ENCODE results near the gene BNIP3. TPM values are rescaled to one million over a fixed set of nuclear protein-coding genes. Genes with fewer than 3 reads are reported as not detected.

The BNIP3 gene
- total and polyA plus RNA-seq, 2 of the 8 experiments (the other 6 are each of a cell fraction or from before 2014, with no cell fraction given): 25.8 to 58.9 TPM

GRCh38 chr10:131925011-131925649 is 56.6 kb downstream of the BNIP3 start:
- Histone ChIP-seq H2BK5ac (ENCODE audit: low read depth, low read length) (no peak overlapping the region), H3K4ac (replicated peaks; ENCODE audit: insufficient read length, low read depth, low read length) (no peak overlapping the region), H3K18ac (ENCODE audit: extremely low read depth, low read length) (no peak overlapping the region), H3K9me3 (ENCODE audit: insufficient read depth in 2 of 2, low read depth in 1 of 2, low read length in 1 of 2) (no peaks in the 10 kb centered on the region), H2BK20ac (ENCODE audit: low read length) (no peak overlapping the region), H3K79me1 (ENCODE audit: low read depth, low read length) (peaks cover 22% of the 10 kb centered on the region), H3K23ac (ENCODE audit: insufficient read length) (no peak overlapping the region), H3K4me2 (ENCODE audit: insufficient read depth in 1 of 2, low read depth in 2 of 2, low read length in 2 of 2) (no peak overlapping the region), H2AK5ac (ENCODE audit: low read depth, low read length) (no peak overlapping the region), H3K27me3 (replicated peaks in 1 of 4; ENCODE audit: control insufficient read depth in 3 of 4, extremely low read depth in 1 of 4, insufficient read depth in 3 of 4, low read length in 3 of 4) (no peaks in the 10 kb centered on the region), H3K4me3 (ENCODE audit: extremely low read depth in 1 of 4, insufficient read depth in 2 of 4, low read depth in 3 of 4, low read length in 4 of 4) (no peak overlapping the region), H3K56ac (replicated peaks; ENCODE audit: insufficient read length, low read depth, low read length) (no peak overlapping the region), H2AFZ (ENCODE audit: low read length) (no peak overlapping the region), H3K14ac (ENCODE audit: insufficient read length) (no peak overlapping the region), H2BK120ac (replicated peaks; ENCODE audit: low read depth, low read length) (no peak overlapping the region), H4K8ac (ENCODE audit: extremely low read depth, insufficient read depth, low read length) (no peak overlapping the region), H4K5ac (ENCODE audit: insufficient read length, low read depth, low read length) (no peak overlapping the region), H3K4me1 (replicated peaks in 1 of 4; ENCODE audit: control insufficient read depth in 3 of 4, insufficient read depth in 4 of 4, low read length in 3 of 4) (peaks cover 4 to 43% (median 18%) of the 10 kb centered on the region in 4 experiments), H4K91ac (replicated peaks; ENCODE audit: insufficient read length, low read length) (no peak overlapping the region), H2BK15ac (ENCODE audit: low read length) (no peak overlapping the region), H3K9ac (replicated peaks in 1 of 4; ENCODE audit: extremely low read depth in 1 of 4, low read depth in 3 of 4, low read length in 3 of 4) (no peak overlapping the region), H4K20me1 (replicated peaks in 1 of 2; ENCODE audit: control insufficient read depth in 1 of 2, insufficient read depth in 2 of 2, low read length in 2 of 2) (peaks cover 30 to 35% of the 10 kb centered on the region in 2 experiments), H3K23me2 (ENCODE audit: low read depth, low read length) (no peaks in the 10 kb centered on the region), H2BK12ac (ENCODE audit: low read depth, low read length) (no peak overlapping the region), H3K27ac (ENCODE audit: low read depth, low read length) (no peak overlapping the region), H3K79me2 (ENCODE audit: control insufficient read depth in 1 of 2, insufficient read depth in 2 of 2, low read length in 2 of 2) (peaks cover 23 to 98% of the 10 kb centered on the region in 2 experiments), H3K36me3 (ENCODE audit: control insufficient read depth in 2 of 4, insufficient read depth in 4 of 4, low read length in 3 of 4) (no peaks in the 10 kb centered on the region; a peak in 1 of 8 replicates)
- POLR2A ChIA-PET (ENCODE audit: partially characterized antibody): no interaction called here
- no peak for TF ChIP-seq HDAC6 (IDR thresholded peaks at IDR 0.05; ENCODE audit: low read depth, low read length)
- TF ChIP-seq GABPA (IDR thresholded peaks at IDR 0.05; ENCODE audit: borderline replicate concordance, insufficient read depth, low read length): no peak
- no peak for TF ChIP-seq SIN3A (conservative IDR thresholded peaks at IDR 0.05 in 1 of 2, IDR thresholded peaks at IDR 0.05 in 1 of 2; ENCODE audit: low read depth in 1 of 2, low read length in 2 of 2)
- no peak for TF ChIP-seq CTBP2 (IDR thresholded peaks at IDR 0.05; ENCODE audit: borderline replicate concordance, insufficient read depth, insufficient read length, low read length)
- no peak for TF ChIP-seq NANOG (IDR thresholded peaks at IDR 0.05; ENCODE audit: insufficient read depth, low read depth, low read length, poor library complexity, severe bottlenecking)
- no peak for TF ChIP-seq RNF2 (IDR thresholded peaks at IDR 0.05; ENCODE audit: borderline replicate concordance, low read depth, low read length, missing control alignments, poor library complexity, severe bottlenecking)
- TF ChIP-seq RAD21 (IDR thresholded peaks at IDR 0.05 in 1 of 2, conservative IDR thresholded peaks at IDR 0.05 in 1 of 2; ENCODE audit: low read depth in 2 of 2, low read length in 2 of 2): no peak
- CTCF ChIA-PET (ENCODE audit: partially characterized antibody): interaction anchor here (1.3 to 3.8 kb wide), 3 partner anchors 19 to 51 kb away, joined by 3 to 19 read pairs (median 4); no protein-coding TSS in a partner anchor
- FAIRE-seq (no peak), DNase-seq (ENCODE audit: low read depth in 1 of 2, low spot score in 2 of 2) (no peak)
